Cardiac fibroblast (primary cell): Measurements from ENCODE around the gene ZNF474.
A peak's percentile ranks its signal among the peaks of the same experiment; 100 is the strongest.

Source experiments
- DNase-seq, 2 donors: peaks; one replicate each; pipeline versions ENCODE4 v3.0.0 to v3.0.0-alpha.2; 2010; ENCODE audit warnings: low read depth in 2 of 2
- H3K4me3 ChIP-seq, 2 donors: replicated peaks in 1 of 2; 1 replicate in 1 of 2; 2 replicates in 1 of 2; pipeline ENCODE4 v1.5.1; 2011; ENCODE audit warnings: low read depth in 2 of 2, low read length in 2 of 2, mild to moderate bottlenecking in 2 of 2, moderate library complexity in 1 of 2
- CTCF ChIP-seq: IDR thresholded peaks from one replicate; pipeline ENCODE4 v1.5.1; 2011; ENCODE audit warnings: low read depth, mild to moderate bottlenecking, low read length, inconsistent platforms

Gene ZNF474

GRCh38 chr5:122129306-122129705 is at the start of gene ZNF474:
Gene ZNF474 (plus strand): TSS chr5:122129546. CDS start chr5:122151991, 22,445 bp downstream.
- peak; percentile 97 for DNase-seq
- TF ChIP-seq CTCF = no peak
- no peak within 1 kb of the TSS for H3K4me3 ChIP-seq

- DNase-seq = no peak
- H3K4me3 ChIP-seq = no peak overlapping the region
- TF ChIP-seq CTCF = no peak
Measured at GRCh38 chr5:122081541-122081940, 47.8 kb upstream of the ZNF474 start.

- DNase-seq = no peak
- no peak overlapping the region for H3K4me3 ChIP-seq
- TF ChIP-seq CTCF = no peak
Measured at GRCh38 chr5:122083535-122083934, 45.8 kb upstream of the ZNF474 start.

- TF ChIP-seq CTCF = no peak
- H3K4me3 ChIP-seq = no peak overlapping the region
- DNase-seq = no peak
Measured at GRCh38 chr5:122085041-122085440, 44.3 kb upstream of the ZNF474 start.

GRCh38 chr5:122089096-122090013 is 40.0 kb upstream of the ZNF474 start:
- TF ChIP-seq CTCF = no peak
- DNase-seq = peak; percentile 81 to 83
- no peak overlapping the region for H3K4me3 ChIP-seq

- DNase-seq = peak; percentile 54 to 73
- peak; percentile 50 for TF ChIP-seq CTCF
- no peak overlapping the region for H3K4me3 ChIP-seq
Measured at GRCh38 chr5:122091936-122092600, 37.3 kb upstream of the ZNF474 start.
